GM06990 (cell line): ENCODE measurements around the gene MMEL1.

Experiments
- DNase-seq: peaks from one replicate; pipeline ENCODE4 v3.0.0-alpha.2; 2011; ENCODE audit not compliant: insufficient read length; ENCODE audit errors: extremely low read depth
- H3K27me3 ChIP-seq: replicated peaks from 2 replicates; pipeline ENCODE4 v1.6.0; 2011; ENCODE audit warnings: low read length; ENCODE audit not compliant: control insufficient read depth, insufficient read depth
- H3K36me3 ChIP-seq: 2 replicates; pipeline ENCODE4 v1.5.1; 2011; ENCODE audit warnings: low read length; ENCODE audit not compliant: control insufficient read depth, insufficient read depth
- H3K4me3 ChIP-seq: replicated peaks from 2 replicates; pipeline ENCODE4 v1.5.1; 2011; ENCODE audit warnings: low read depth, mild to moderate bottlenecking, control low read depth, low read length
- CTCF ChIP-seq: IDR thresholded peaks from 2 replicates; pipeline ENCODE4 v1.5.1; 2011; ENCODE audit warnings: low read length, control low read depth, mild to moderate bottlenecking, inconsistent platforms; ENCODE audit not compliant: insufficient read depth, poor library complexity, severe bottlenecking

Gene MMEL1

GRCh38 chr1:2587860-2588571, 44.8 kb downstream of the MMEL1 start:
- DNase-seq = no peak
- Histone ChIP-seq H3K27me3 (no peaks in the 10 kb centered on the region), H3K36me3 (no peaks in the 10 kb centered on the region), H3K4me3 (no peak overlapping the region)
- no peak for TF ChIP-seq CTCF

GRCh38 chr1:2587071-2587859, 45.6 kb downstream of the MMEL1 start:
- peak overlapping the region; percentile 91 for H3K4me3 ChIP-seq
- peaks cover 3% of the 10 kb centered on the region for H3K36me3 ChIP-seq
- TF ChIP-seq CTCF = no peak
- peak; percentile 52 for DNase-seq
- no peaks in the 10 kb centered on the region for H3K27me3 ChIP-seq

- DNase-seq = peak; percentile 96
- Histone ChIP-seq H3K4me3 (peak within 1 kb of the TSS; percentile 91), H3K27me3 (no peaks in the 10 kb centered on the region), H3K36me3 (peaks cover 3% of the 10 kb centered on the region)
- no peak for TF ChIP-seq CTCF
Observed at GRCh38 chr1:2586154-2587070, 46.4 kb downstream of the MMEL1 start, which contains the start of gene PRXL2B. Gene PRXL2B, plus strand, starts transcription at chr1:2586777. Its CDS starts 109 bp downstream, at chr1:2586886.

- H3K4me3 ChIP-seq = peak overlapping the region; percentile 91
- peak; percentile 15 for TF ChIP-seq CTCF
- peaks cover 3% of the 10 kb centered on the region for H3K36me3 ChIP-seq
- no peaks in the 10 kb centered on the region for H3K27me3 ChIP-seq
- DNase-seq = peak; percentile 77
Observed at GRCh38 chr1:2585318-2586092, 47.3 kb downstream of the MMEL1 start.
